HG03565 (cell line): Measurements from ENCODE around the gene VEGFB.

ENCODE experiments used
- ATAC-seq: cut with Tn5 transposase; IDR thresholded peaks from one replicate; pipeline ENCODE4 v1.9.1; 2021; ENCODE audit warnings: mild to moderate bottlenecking, moderate library complexity; ENCODE audit not compliant: unreplicated experiment

VEGFB gene

GRCh38 chr11:64276653-64277431 is 42.5 kb downstream of the VEGFB start:
- no peak for ATAC-seq

DNA sequence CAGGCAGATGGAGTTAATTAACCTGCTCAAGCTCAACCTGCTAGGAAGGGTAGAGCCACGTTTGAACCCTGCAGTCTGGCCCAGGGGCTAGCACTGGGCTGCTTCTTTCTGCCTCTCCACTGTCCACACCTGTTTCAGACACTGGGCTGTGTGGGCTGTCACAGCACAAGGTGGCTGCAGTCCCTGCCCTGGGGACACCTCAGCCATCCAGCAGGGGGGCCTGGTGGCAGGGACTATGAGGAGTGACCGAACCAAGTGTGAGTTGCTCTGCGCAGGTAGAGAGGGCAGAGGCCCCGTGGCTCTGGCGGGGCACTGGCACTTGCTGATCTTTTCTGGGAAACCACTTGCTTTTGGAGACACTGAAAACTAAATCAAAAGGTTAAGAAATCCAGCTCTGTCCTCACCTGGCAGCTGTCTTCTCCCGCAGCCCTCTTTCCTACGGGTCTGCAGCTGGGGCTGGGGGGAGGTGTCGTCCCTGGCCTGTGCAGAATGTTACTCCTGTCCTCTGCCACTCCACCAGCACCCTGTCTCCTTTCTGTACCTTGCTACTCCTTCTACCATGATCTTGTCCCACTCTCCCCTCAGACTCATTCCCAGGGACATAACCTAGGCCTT is 44.3 kb downstream of the VEGFB start:
- no peak for ATAC-seq

GRCh38 chr11:64281957-64282770 is 47.8 kb downstream of the VEGFB start:
- no peak for ATAC-seq

DNA sequence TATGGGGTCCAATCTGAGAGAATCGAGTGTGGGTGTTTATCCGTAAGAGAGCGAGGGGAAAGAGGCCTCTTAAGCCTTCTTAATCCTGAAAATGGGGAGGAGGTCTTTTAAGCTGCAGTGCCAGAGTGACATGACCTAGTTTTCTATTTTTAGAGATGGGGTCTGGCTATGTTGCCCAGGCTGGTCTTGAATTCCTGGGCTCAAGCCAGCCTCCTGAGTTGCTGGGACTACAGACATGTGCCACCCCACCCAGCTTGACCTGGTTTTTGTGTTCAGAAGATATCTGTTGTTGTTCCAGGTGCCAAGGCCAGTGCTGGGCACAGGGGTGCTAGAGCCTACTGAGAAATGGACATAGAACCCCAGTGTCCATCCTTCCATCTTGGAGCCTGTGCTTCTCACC is 48.7 kb downstream of the VEGFB start:
- ATAC-seq, result no peak

DNA sequence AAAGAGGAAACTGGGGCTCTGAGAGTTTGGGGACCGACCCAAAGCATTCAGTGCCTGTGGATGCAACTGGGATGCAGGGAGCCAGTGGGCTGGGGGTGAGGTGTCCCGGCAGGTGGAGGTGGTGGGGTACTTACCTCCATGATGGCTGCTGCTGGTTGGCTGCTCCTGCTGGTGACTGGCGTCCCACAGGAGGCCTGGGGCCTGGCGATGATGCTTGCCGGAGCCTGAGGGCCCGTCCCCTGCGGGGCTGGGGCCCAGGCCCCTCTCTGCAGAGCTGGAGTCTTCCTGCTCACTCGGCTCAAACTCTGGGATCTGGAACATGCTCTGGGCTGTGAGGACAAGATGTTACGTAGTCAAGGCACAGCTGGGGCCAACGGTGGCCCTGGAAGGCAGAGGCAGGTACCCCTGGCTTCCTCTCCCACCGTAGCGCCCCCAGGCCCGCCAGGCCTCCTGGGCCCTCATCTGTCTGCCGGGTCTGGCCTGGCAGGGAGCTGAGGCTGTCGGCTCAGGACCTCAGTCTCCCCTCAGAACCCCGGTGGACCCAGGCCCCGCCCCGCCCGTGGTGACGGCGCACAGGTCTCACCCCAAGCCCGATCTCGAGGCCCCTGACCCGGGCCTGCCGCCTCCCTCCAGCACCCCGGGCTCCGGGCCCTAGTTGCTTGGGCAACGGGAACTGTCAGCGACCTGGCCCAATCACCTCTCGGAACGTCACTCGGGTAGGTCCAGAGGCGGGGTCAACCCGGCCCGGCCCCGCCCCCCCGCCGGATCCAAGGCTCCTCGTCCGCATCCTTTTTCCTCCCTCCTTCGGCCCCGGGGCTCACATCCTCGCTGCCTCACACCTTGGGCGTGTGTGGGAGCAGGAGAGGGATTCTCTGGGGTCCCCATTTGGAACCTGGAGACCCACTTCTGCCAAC is 49.9 kb downstream of the VEGFB start, which contains the start of gene BAD:
Gene BAD (minus strand): TSS at position 618 of the 914 bp plus-strand sequence. CDS start 297 bp downstream, at position 321.
- peak; percentile 55 for ATAC-seq

- peak; percentile 48 for ATAC-seq
These were observed 50.8 kb downstream of the VEGFB start, which contains the start of gene GPR137 for GRCh38 chr11:64284962-64285884. GPR137 (plus strand) TSS chr11:64285848; CDS start chr11:64286525, 677 bp downstream.

DNA sequence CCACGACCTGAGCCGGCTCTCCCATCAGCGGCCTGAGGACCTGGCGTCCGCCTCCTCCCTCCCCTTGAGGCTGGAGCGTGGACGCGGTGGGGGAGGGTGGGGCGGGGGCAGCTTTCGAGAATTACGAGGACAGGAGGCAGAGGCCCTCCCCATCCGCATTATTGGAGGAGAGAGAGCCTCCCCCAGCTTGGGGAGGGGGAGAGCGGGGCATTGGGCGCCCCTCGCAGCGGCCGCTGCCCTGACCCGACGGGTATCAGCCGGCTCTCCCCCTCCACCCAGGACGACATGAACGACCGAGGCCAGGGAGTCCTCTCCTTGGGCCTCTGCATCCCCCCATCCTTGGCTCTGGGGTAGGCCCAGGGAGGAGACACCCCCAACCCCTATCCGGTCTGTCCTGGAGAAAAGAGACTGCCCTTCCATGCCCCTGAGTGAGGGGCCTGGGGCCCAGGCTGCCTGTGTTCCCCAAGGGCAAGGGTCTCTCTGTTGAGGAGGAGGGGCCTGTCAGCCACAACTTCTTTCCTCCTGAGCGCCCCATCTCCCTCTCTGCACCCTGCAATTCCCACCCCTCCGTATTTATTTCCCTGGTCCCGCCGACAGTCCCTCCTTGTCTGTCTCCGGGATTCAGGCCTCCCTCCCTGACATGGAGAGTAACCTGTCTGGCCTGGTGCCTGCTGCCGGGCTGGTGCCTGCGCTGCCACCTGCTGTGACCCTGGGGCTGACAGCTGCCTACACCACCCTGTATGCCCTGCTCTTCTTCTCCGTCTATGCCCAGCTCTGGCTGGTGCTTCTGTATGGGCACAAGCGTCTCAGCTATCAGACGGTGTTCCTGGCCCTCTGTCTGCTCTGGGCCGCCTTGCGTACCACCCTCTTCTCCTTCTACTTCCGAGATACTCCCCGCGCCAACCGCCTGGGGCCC is 51.8 kb downstream of the VEGFB start:
- no peak for ATAC-seq

GRCh38 chr11:64286801-64287159 is 52.4 kb downstream of the VEGFB start:
- ATAC-seq, result no peak

DNA sequence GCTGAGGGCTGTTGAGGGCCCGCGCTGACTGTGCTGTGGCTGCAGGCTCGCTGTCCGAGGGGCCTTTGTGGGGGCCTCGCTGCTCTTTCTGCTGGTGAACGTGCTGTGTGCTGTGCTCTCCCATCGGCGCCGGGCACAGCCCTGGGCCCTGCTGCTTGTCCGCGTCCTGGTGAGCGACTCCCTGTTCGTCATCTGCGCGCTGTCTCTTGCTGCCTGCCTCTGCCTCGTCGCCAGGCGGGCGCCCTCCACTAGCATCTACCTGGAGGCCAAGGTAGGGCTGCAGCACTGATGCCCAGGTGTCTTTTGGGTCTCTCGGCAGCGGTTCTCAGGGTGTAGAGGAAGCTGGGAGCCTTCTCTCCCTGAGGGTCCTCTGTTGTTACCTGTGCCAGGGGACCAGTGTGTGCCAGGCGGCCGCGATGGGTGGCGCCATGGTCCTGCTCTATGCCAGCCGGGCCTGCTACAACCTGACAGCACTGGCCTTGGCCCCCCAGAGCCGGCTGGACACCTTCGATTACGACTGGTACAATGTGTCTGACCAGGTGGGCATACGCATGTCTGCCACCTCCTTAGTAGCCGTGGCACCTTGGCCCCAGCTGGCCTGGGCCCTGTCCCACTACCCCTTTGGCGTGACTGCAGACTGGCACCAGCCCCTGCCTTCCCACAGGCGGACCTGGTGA is 53.4 kb downstream of the VEGFB start:
- no peak for ATAC-seq

GRCh38 chr11:64288353-64288750 is 54.0 kb downstream of the VEGFB start:
- no peak for ATAC-seq
